Mesenchymal stem cell (in vitro differentiated cells and primary cell): ENCODE data around the gene RAP1GAP.

Experiments used
- DNase-seq: peaks from one replicate; pipeline ENCODE4 v3.0.0-alpha.2; 2013
- H2AFZ ChIP-seq: one replicate; pipeline ENCODE4 v1.6.1; 2013; ENCODE audit warnings: low read depth, mild to moderate bottlenecking, control low read depth, inconsistent platforms, low read length, moderate library complexity
- H2AK5ac ChIP-seq: 2 replicates; pipeline ENCODE4 v1.6.1; 2013; ENCODE audit warnings: low read length, moderate library complexity, mild to moderate bottlenecking, inconsistent platforms; ENCODE audit not compliant: severe bottlenecking
- H2BK120ac ChIP-seq: one replicate; pipeline ENCODE4 v1.6.1; 2013; ENCODE audit warnings: low read depth, mild to moderate bottlenecking, inconsistent platforms, low read length, moderate library complexity
- H2BK12ac ChIP-seq, 2 experiments: one replicate each; pipeline ENCODE4 v1.6.1; 2013; ENCODE audit warnings: inconsistent platforms in 2 of 2, low read length in 2 of 2, mild to moderate bottlenecking in 2 of 2, moderate library complexity in 2 of 2, control low read depth in 1 of 2
- H2BK15ac ChIP-seq: one replicate; pipeline ENCODE4 v1.6.1; 2013; ENCODE audit warnings: mild to moderate bottlenecking, low read depth, inconsistent platforms; ENCODE audit not compliant: poor library complexity, severe bottlenecking
- H2BK5ac ChIP-seq: 2 replicates; pipeline ENCODE4 v1.6.1; 2013; ENCODE audit warnings: low read depth, mild to moderate bottlenecking, low read length, control low read depth, inconsistent platforms; ENCODE audit not compliant: poor library complexity, severe bottlenecking
- H3K14ac ChIP-seq, 2 experiments: one replicate each; pipeline ENCODE4 v1.6.1; 2013; ENCODE audit warnings: inconsistent platforms in 2 of 2, low read length in 2 of 2, control low read depth in 1 of 2, mild to moderate bottlenecking in 1 of 2, moderate library complexity in 1 of 2
- H3K18ac ChIP-seq, 2 experiments: one replicate each; pipeline ENCODE4 v1.6.1; 2013; ENCODE audit warnings: inconsistent platforms in 2 of 2, low read length in 2 of 2, control low read depth in 1 of 2, low read depth in 1 of 2, mild to moderate bottlenecking in 1 of 2
- H3K23ac ChIP-seq, 2 experiments: one replicate each; pipeline ENCODE4 v1.6.1; 2013; ENCODE audit warnings: inconsistent platforms in 2 of 2, low read length in 2 of 2, mild to moderate bottlenecking in 2 of 2, moderate library complexity in 2 of 2, control low read depth in 1 of 2
- H3K27ac ChIP-seq: 2 replicates; pipeline ENCODE4 v1.5.1; 2013; ENCODE audit warnings: mild to moderate bottlenecking, moderate library complexity, low read length, control low read depth, inconsistent platforms; ENCODE audit not compliant: poor library complexity, severe bottlenecking
- H3K27me3 ChIP-seq, 2 experiments: 2 replicates each; pipeline versions ENCODE4 v1.6.1 to v1.7.0; 2013; ENCODE audit warnings: low read length in 2 of 2, mild to moderate bottlenecking in 2 of 2, moderate library complexity in 2 of 2, control low read depth in 1 of 2, inconsistent platforms in 1 of 2; ENCODE audit not compliant: control insufficient read depth in 1 of 2, insufficient read depth in 1 of 2
- H3K36me3 ChIP-seq, 2 experiments: 2 replicates each; pipeline versions ENCODE4 v1.6.1 to v1.7.0; 2013; ENCODE audit warnings: low read length in 2 of 2, control low read depth in 1 of 2, inconsistent platforms in 1 of 2, low read depth in 1 of 2, mild to moderate bottlenecking in 1 of 2; ENCODE audit not compliant: insufficient read depth in 2 of 2, control insufficient read depth in 1 of 2
- H3K4ac ChIP-seq, 2 experiments: one replicate each; pipeline ENCODE4 v1.6.1; 2013; ENCODE audit warnings: inconsistent platforms in 2 of 2, low read length in 2 of 2, mild to moderate bottlenecking in 2 of 2, moderate library complexity in 2 of 2, control low read depth in 1 of 2, low read depth in 1 of 2
- H3K4me1 ChIP-seq: 2 replicates; pipeline ENCODE4 v1.6.1; 2013; ENCODE audit warnings: low read depth, low read length, control low read depth; ENCODE audit not compliant: control insufficient read depth, insufficient read depth
- H3K4me2 ChIP-seq: 2 replicates; pipeline ENCODE4 v1.6.1; 2013; ENCODE audit warnings: low read length, mild to moderate bottlenecking, inconsistent platforms; ENCODE audit not compliant: poor library complexity, severe bottlenecking
- H3K4me3 ChIP-seq, 2 experiments: 2 replicates each; pipeline versions ENCODE4 v1.5.1 to v1.7.0; 2013; ENCODE audit warnings: low read length in 2 of 2, mild to moderate bottlenecking in 2 of 2, control low read depth in 1 of 2, low read depth in 1 of 2; ENCODE audit not compliant: insufficient read depth in 1 of 2
- H3K79me1 ChIP-seq: replicated peaks from 2 replicates; pipeline ENCODE4 v1.6.1; 2013; ENCODE audit warnings: mild to moderate bottlenecking, control low read depth, low read length, inconsistent platforms; ENCODE audit not compliant: poor library complexity, severe bottlenecking
- H3K9ac ChIP-seq: 2 replicates; pipeline ENCODE4 v1.7.0; 2013; ENCODE audit warnings: mild to moderate bottlenecking, low read length, moderate library complexity
- H3K9me3 ChIP-seq: 2 replicates; pipeline ENCODE4 v1.7.0; 2013; ENCODE audit warnings: mild to moderate bottlenecking, low read length; ENCODE audit not compliant: control insufficient read depth
- H4K8ac ChIP-seq: one replicate; pipeline ENCODE4 v1.6.1; 2013; ENCODE audit warnings: inconsistent platforms, mild to moderate bottlenecking, low read length, moderate library complexity
- H4K91ac ChIP-seq: one replicate; pipeline ENCODE4 v1.6.1; 2013; ENCODE audit warnings: mild to moderate bottlenecking, low read length, inconsistent platforms
- WGBS: methylation state at CpG from one replicate; pipeline ENCODE4 v1.1.7; 2013; ENCODE audit warnings: mixed read lengths; 5-methylcytosine and 5-hydroxymethylcytosine counted together

The RAP1GAP gene

GRCh38 chr1:21603177-21604138 is 65.7 kb downstream of the RAP1GAP start:
- Histone ChIP-seq H3K4me1 (peaks cover 26% of the 10 kb centered on the region), H3K4me2 (no peak overlapping the region), H3K9me3 (no peaks in the 10 kb centered on the region)

GRCh38 chr1:21601278-21602048 is 67.7 kb downstream of the RAP1GAP start:
- no peak overlapping the region for H2BK5ac ChIP-seq
- peaks cover 25 to 69% of the 10 kb centered on the region in 2 experiments for H3K27me3 ChIP-seq
- H3K4ac ChIP-seq = no peak overlapping the region
- no peak overlapping the region for H3K9ac ChIP-seq
- H3K18ac ChIP-seq = no peak overlapping the region
- H4K91ac ChIP-seq = no peak overlapping the region
- H3K4me3 ChIP-seq = no peak overlapping the region
- WGBS = 90% methylated on average over 27 of the region's 30 CpGs
- H3K27ac ChIP-seq = no peak overlapping the region
- no peak overlapping the region for H2AK5ac ChIP-seq
- H2BK120ac ChIP-seq = no peak overlapping the region
- DNase-seq = no peak
- no peak overlapping the region for H3K4me2 ChIP-seq
- no peak overlapping the region for H2BK15ac ChIP-seq
- no peak overlapping the region for H3K14ac ChIP-seq
- H3K79me1 ChIP-seq = no peaks in the 10 kb centered on the region
- H2BK12ac ChIP-seq = no peak overlapping the region
- no peak overlapping the region for H3K23ac ChIP-seq
- peaks cover 19% of the 10 kb centered on the region for H3K4me1 ChIP-seq
- H2AFZ ChIP-seq = no peak overlapping the region
- no peak overlapping the region for H4K8ac ChIP-seq
- no peaks in the 10 kb centered on the region for H3K9me3 ChIP-seq
- H3K36me3 ChIP-seq = peaks cover 0 to 6% of the 10 kb centered on the region in 2 experiments

More at GRCh38 chr1:21603177-21604138, 65.7 kb downstream of the RAP1GAP start:
- Histone ChIP-seq H2BK12ac (no peak overlapping the region), H4K8ac (no peak overlapping the region), H4K91ac (no peak overlapping the region), H2AFZ (no peak overlapping the region), H3K27ac (no peak overlapping the region), H3K14ac (no peak overlapping the region), H2BK120ac (no peak overlapping the region), H2BK5ac (no peak overlapping the region), H3K18ac (no peak overlapping the region), H2AK5ac (no peak overlapping the region), H3K23ac (no peak overlapping the region), H3K4me3 (no peak overlapping the region), H3K36me3 (peaks cover 0 to 6% of the 10 kb centered on the region in 2 experiments), H3K79me1 (no peaks in the 10 kb centered on the region), H2BK15ac (no peak overlapping the region), H3K9ac (no peak overlapping the region), H3K27me3 (peaks cover 25 to 67% of the 10 kb centered on the region in 2 experiments), H3K4ac (no peak overlapping the region)
- DNase-seq = no peak
- WGBS = 85% methylated on average over 39 of the region's 39 CpGs

- Histone ChIP-seq H3K9ac (no peak overlapping the region), H3K4ac (no peak overlapping the region), H3K4me3 (no peak overlapping the region), H2AFZ (no peak overlapping the region), H3K14ac (no peak overlapping the region), H4K91ac (no peak overlapping the region), H2BK12ac (no peak overlapping the region), H2AK5ac (no peak overlapping the region), H4K8ac (no peak overlapping the region), H2BK120ac (no peak overlapping the region), H3K79me1 (no peaks in the 10 kb centered on the region), H3K4me2 (no peak overlapping the region), H2BK15ac (no peak overlapping the region), H3K9me3 (no peaks in the 10 kb centered on the region), H3K27ac (no peak overlapping the region), H3K23ac (no peak overlapping the region), H3K18ac (no peak overlapping the region), H3K36me3 (peaks cover 0 to 6% of the 10 kb centered on the region in 2 experiments), H2BK5ac (no peak overlapping the region), H3K4me1 (peaks cover 7% of the 10 kb centered on the region), H3K27me3 (peaks cover 26 to 66% of the 10 kb centered on the region in 2 experiments)
- no peak for DNase-seq
- 86% methylated on average over 15 of the region's 15 CpGs for WGBS
Observed at GRCh38 chr1:21599402-21599801, 69.8 kb downstream of the RAP1GAP start.

DNA sequence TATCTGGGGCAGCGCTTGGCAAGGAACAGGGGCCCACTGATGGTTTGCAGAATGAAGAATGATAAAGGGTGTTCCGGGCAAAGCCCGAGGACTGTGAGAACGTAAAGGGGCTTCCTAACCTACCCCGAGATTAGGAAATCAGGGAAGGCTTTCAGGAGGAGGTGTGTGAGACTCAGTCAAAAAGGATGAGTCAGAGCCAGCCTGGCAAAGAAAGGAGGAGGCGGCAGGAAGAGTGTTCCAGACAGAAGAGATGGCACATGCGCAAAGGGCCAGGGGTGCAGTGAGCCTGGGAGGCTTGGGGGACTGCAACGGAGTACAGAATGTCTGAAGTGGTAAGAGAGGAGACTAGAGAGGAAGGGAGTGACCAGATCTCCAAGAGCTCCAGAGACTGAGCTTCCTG is 70.3 kb downstream of the RAP1GAP start:
- Histone ChIP-seq H2AFZ (no peak overlapping the region), H2BK12ac (no peak overlapping the region), H3K36me3 (peaks cover 0 to 6% of the 10 kb centered on the region in 2 experiments), H2AK5ac (no peak overlapping the region), H3K27ac (no peak overlapping the region), H3K18ac (no peak overlapping the region), H3K4me2 (no peak overlapping the region), H3K79me1 (no peaks in the 10 kb centered on the region), H3K9me3 (no peaks in the 10 kb centered on the region), H3K27me3 (peaks cover 29 to 66% of the 10 kb centered on the region in 2 experiments), H3K9ac (no peak overlapping the region), H3K4me3 (no peak overlapping the region), H2BK15ac (no peak overlapping the region), H3K4ac (no peak overlapping the region), H3K4me1 (peaks cover 3% of the 10 kb centered on the region), H3K14ac (no peak overlapping the region), H2BK5ac (no peak overlapping the region), H3K23ac (no peak overlapping the region), H4K8ac (no peak overlapping the region), H4K91ac (no peak overlapping the region), H2BK120ac (no peak overlapping the region)
- 78% methylated on average over 8 of the region's 8 CpGs for WGBS
- no peak for DNase-seq
